Measurements from ENCODE around the gene MICALL1. TPM values are rescaled to one million over a fixed set of nuclear protein-coding genes. Genes with fewer than 3 reads are reported as not detected.

Gene MICALL1
- total and polyA plus RNA-seq, 2 donors = 22.7 to 69.5 TPM

Other genes with a start within 250 kb of the MICALL1 start
- gene PDXP, start 247.6 kb upstream of the MICALL1 start, total RNA-seq = 3.2 TPM
- 15.1 TPM for gene PDXP, start 247.6 kb upstream of the MICALL1 start, polyA plus RNA-seq
- gene LGALS1, start 230.7 kb upstream of the MICALL1 start, total RNA-seq = 1,499 TPM
- gene LGALS1, start 230.7 kb upstream of the MICALL1 start, polyA plus RNA-seq = 1,781 TPM
- 8.7 TPM for gene NOL12, start 220.0 kb upstream of the MICALL1 start, total RNA-seq
- 17.9 TPM for gene NOL12, start 220.0 kb upstream of the MICALL1 start, polyA plus RNA-seq
- 64.2 TPM for gene TRIOBP, start 209.2 kb upstream of the MICALL1 start, total RNA-seq
- 140 TPM for gene TRIOBP, start 209.2 kb upstream of the MICALL1 start, polyA plus RNA-seq
- 9.3 TPM for gene GCAT, start 98.4 kb upstream of the MICALL1 start, total RNA-seq
- 17.0 TPM for gene GCAT, start 98.4 kb upstream of the MICALL1 start, polyA plus RNA-seq
- gene GALR3, start 82.9 kb upstream of the MICALL1 start, total RNA-seq = not detected
- gene GALR3, start 82.9 kb upstream of the MICALL1 start, polyA plus RNA-seq = not detected
- 8.5 TPM for gene ANKRD54, start 62.0 kb upstream of the MICALL1 start, total RNA-seq
- gene ANKRD54, start 62.0 kb upstream of the MICALL1 start, polyA plus RNA-seq = 26.2 TPM
- gene EIF3L, start 56.9 kb upstream of the MICALL1 start, total RNA-seq = 398 TPM
- 404 TPM for gene EIF3L, start 56.9 kb upstream of the MICALL1 start, polyA plus RNA-seq
- gene C22orf23, start 47.3 kb downstream of the MICALL1 start, total RNA-seq = 0.26 TPM
- 0.95 TPM for gene C22orf23, start 47.3 kb downstream of the MICALL1 start, polyA plus RNA-seq
- gene POLR2F, start 47.4 kb downstream of the MICALL1 start, total RNA-seq = 24.7 TPM
- 126 TPM for gene POLR2F, start 47.4 kb downstream of the MICALL1 start, polyA plus RNA-seq
- 4.5 TPM for gene SOX10, start 78.3 kb downstream of the MICALL1 start, total RNA-seq
- 10.7 TPM for gene SOX10, start 78.3 kb downstream of the MICALL1 start, polyA plus RNA-seq
- 13.7 TPM for gene PICK1, start 151.1 kb downstream of the MICALL1 start, total RNA-seq
- 19.4 TPM for gene PICK1, start 151.1 kb downstream of the MICALL1 start, polyA plus RNA-seq
- 0.16 TPM for gene SLC16A8, start 177.9 kb downstream of the MICALL1 start, total RNA-seq
- 0.52 TPM for gene SLC16A8, start 177.9 kb downstream of the MICALL1 start, polyA plus RNA-seq
- gene BAIAP2L2, start 204.4 kb downstream of the MICALL1 start, total RNA-seq = not detected
- 0.42 TPM for gene BAIAP2L2, start 204.4 kb downstream of the MICALL1 start, polyA plus RNA-seq